ENCODE data around the gene NEK8.

DNA sequence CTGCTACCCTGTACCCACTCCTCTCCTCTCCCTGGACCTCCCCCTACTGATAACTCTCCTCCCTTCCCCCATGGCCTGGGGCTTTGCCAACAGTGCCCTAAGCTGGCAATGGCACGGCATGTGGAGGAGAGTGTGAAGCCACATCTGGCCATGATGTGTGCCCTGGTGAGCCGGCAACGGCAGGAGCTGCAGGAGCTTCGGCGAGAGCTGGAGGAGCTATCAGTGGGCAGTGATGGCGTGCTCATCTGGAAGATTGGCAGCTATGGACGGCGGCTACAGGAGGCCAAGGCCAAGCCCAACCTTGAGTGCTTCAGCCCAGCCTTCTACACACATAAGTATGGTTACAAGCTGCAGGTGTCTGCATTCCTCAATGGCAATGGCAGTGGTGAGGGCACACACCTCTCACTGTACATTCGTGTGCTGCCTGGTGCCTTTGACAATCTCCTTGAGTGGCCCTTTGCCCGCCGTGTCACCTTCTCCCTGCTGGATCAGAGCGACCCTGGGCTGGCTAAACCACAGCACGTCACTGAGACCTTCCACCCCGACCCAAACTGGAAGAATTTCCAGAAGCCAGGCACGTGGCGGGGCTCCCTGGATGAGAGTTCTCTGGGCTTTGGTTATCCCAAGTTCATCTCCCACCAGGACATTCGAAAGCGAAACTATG, 20.4 kb downstream of the NEK8 start:
- TF ChIP-seq, protein P1, sequence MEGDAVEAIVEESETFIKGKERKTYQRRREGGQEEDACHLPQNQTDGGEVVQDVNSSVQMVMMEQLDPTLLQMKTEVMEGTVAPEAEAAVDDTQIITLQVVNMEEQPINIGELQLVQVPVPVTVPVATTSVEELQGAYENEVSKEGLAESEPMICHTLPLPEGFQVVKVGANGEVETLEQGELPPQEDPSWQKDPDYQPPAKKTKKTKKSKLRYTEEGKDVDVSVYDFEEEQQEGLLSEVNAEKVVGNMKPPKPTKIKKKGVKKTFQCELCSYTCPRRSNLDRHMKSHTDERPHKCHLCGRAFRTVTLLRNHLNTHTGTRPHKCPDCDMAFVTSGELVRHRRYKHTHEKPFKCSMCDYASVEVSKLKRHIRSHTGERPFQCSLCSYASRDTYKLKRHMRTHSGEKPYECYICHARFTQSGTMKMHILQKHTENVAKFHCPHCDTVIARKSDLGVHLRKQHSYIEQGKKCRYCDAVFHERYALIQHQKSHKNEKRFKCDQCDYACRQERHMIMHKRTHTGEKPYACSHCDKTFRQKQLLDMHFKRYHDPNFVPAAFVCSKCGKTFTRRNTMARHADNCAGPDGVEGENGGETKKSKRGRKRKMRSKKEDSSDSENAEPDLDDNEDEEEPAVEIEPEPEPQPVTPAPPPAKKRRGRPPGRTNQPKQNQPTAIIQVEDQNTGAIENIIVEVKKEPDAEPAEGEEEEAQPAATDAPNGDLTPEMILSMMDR (IDR thresholded peaks at IDR 0.05): no peak
- no peak for TF ChIP-seq POLR2A (IDR thresholded peaks at IDR 0.05)

Data from lower leg skin (tissue), 3 donors.